Astrocyte (in vitro differentiated cells and primary cell): ENCODE data around the gene CRTC1.

Source experiments
- CTCF ChIP-seq: IDR thresholded peaks from 2 replicates; pipeline ENCODE4 v1.5.1; 2011; ENCODE audit warnings: low read depth, mild to moderate bottlenecking, inconsistent platforms, low read length, moderate library complexity; ENCODE audit not compliant: insufficient read depth
- EZH2 ChIP-seq: IDR thresholded peaks from 2 replicates; pipeline ENCODE4 v1.6.1; 2012; ENCODE audit warnings: mild to moderate bottlenecking, low read length, inconsistent platforms; ENCODE audit not compliant: insufficient read depth

GRCh38 chr19:18634612-18635297 lies 48.7 kb upstream of the CRTC1 start:
- TF ChIP-seq CTCF (no peak), EZH2 (no peak)
